AG04450 (cell line): ENCODE data around the gene ZNF462. TPM values are rescaled to one million over a fixed set of nuclear protein-coding genes. Genes with fewer than 3 reads are reported as not detected.

Source experiments
- CTCF ChIA-PET: fragments of 300-600, 350-600 bp; formaldehyde crosslinking; extraction: SDS; loops from one replicate; lab custom pipeline; 2022; ENCODE audit warnings: antibody characterized with exemption, inconsistent platforms; lab: Charles Lee
- POLR2A ChIA-PET: fragments of 350-600 bp; formaldehyde crosslinking; extraction: SDS; loops from one replicate; lab custom pipeline; 2021; ENCODE audit warnings: antibody characterized with exemption, inconsistent platforms; lab: Yijun Ruan, JAX
- DNase-seq: peaks from one replicate; pipeline ENCODE4 v3.0.0-alpha.2; 2011; ENCODE audit warnings: low read depth, low spot score
- H3K27ac ChIP-seq: one replicate; pipeline ENCODE4 v1.5.1; 2012; ENCODE audit warnings: low read depth, low read length, control low read depth
- H3K27me3 ChIP-seq: one replicate; pipeline ENCODE4 v1.6.0; 2012; ENCODE audit warnings: low read length; ENCODE audit not compliant: control insufficient read depth, insufficient read depth
- H3K4me3 ChIP-seq: 2 replicates; pipeline ENCODE4 v1.5.1; 2011; ENCODE audit warnings: mild to moderate bottlenecking, low read depth, low read length, control low read depth
- H3K9me3 ChIP-seq: 2 replicates; pipeline ENCODE4 v1.5.1; 2012; ENCODE audit warnings: low read length; ENCODE audit not compliant: control insufficient read depth, insufficient read depth
- CTCF ChIP-seq: IDR thresholded peaks from 2 replicates; pipeline ENCODE4 v1.5.1; 2011; ENCODE audit warnings: low read depth, low read length, control low read depth, inconsistent platforms
- polyA plus RNA-seq: library from polyadenylated mRNA; depleted of rRNA; stranded (reverse); fragments of >200 nt; gene quantifications from 2 replicates; pipeline ENCODE4 v1.2.3, GENCODE V29; 2011

The ZNF462 gene
- polyA plus RNA-seq, 1 experiment: 7.5 TPM

- no peak for TF ChIP-seq CTCF
- Histone ChIP-seq H3K4me3 (no peak overlapping the region), H3K27me3 (no peaks in the 10 kb centered on the region), H3K27ac (no peak overlapping the region), H3K9me3 (no peaks in the 10 kb centered on the region)
- DNase-seq: no peak
- CTCF ChIA-PET: no interaction called here
- POLR2A ChIA-PET: no interaction called here
Observed at GRCh38 chr9:106947106-106947900, 84.3 kb downstream of the ZNF462 start.

GRCh38 chr9:106953174-106953573 lies 90.2 kb downstream of the ZNF462 start:
- peak; percentile 43 for DNase-seq
- ChIA-PET POLR2A (no interaction called here), CTCF (no interaction called here)
- Histone ChIP-seq H3K9me3 (no peaks in the 10 kb centered on the region), H3K27ac (no peak overlapping the region), H3K27me3 (no peaks in the 10 kb centered on the region), H3K4me3 (no peak overlapping the region)
- no peak for TF ChIP-seq CTCF

GRCh38 chr9:106954558-106954957 lies 91.6 kb downstream of the ZNF462 start:
- no peak for DNase-seq
- CTCF ChIA-PET: no interaction called here
- TF ChIP-seq CTCF: no peak

GRCh38 chr9:106954974-106955850 lies 92.2 kb downstream of the ZNF462 start:
- H3K27ac ChIP-seq: no peak overlapping the region
- no peak for DNase-seq
- POLR2A ChIA-PET: no interaction called here
- no peaks in the 10 kb centered on the region for H3K27me3 ChIP-seq
- CTCF ChIA-PET: no interaction called here
- TF ChIP-seq CTCF: no peak
- H3K9me3 ChIP-seq: no peaks in the 10 kb centered on the region; the same call in 1 of the 2 replicates
- H3K4me3 ChIP-seq: no peak overlapping the region

More at GRCh38 chr9:106954558-106954957, 91.6 kb downstream of the ZNF462 start:
- POLR2A ChIA-PET: no interaction called here
- no peak overlapping the region for H3K4me3 ChIP-seq
- H3K9me3 ChIP-seq: no peaks in the 10 kb centered on the region
- no peaks in the 10 kb centered on the region for H3K27me3 ChIP-seq
- H3K27ac ChIP-seq: no peak overlapping the region

- no peaks in the 10 kb centered on the region for H3K27me3 ChIP-seq
- H3K4me3 ChIP-seq: no peak overlapping the region
- ChIA-PET POLR2A (no interaction called here), CTCF (no interaction called here)
- no peak for TF ChIP-seq CTCF
- no peaks in the 10 kb centered on the region; the same call in 1 of the 2 replicates for H3K9me3 ChIP-seq
- no peak for DNase-seq
- no peak overlapping the region for H3K27ac ChIP-seq
Observed at GRCh38 chr9:106956971-106957370, 94.0 kb downstream of the ZNF462 start.
